ENCODE measurements around the gene SARNP.
"Not testable (repeated sequence)": the region's sequence is repeated elsewhere in the genome, so short reads cannot be mapped to it uniquely, and the experiment has no call there.

The SARNP gene

DNA sequence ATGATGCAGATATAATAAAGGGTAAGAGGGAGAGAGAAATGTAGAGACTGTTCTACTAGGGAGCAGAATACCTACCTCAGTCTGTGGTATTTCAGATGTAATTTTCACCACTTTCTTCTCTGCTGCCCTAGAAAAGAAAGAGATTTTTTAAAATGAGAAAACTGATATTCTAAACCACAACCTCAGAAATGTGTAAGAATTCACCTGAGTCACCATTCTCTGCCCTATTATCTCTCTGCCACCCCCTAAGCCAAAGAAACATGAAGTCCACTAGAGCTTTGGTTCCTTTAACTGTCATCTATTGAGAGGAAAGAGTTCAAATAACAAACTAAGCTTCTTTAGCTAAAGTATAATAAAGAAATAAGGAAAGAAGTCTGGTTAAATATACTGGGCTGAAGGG, 21.6 kb downstream of the SARNP start:
- no peak for DNase-seq (ENCODE audit: low read depth)

DNA sequence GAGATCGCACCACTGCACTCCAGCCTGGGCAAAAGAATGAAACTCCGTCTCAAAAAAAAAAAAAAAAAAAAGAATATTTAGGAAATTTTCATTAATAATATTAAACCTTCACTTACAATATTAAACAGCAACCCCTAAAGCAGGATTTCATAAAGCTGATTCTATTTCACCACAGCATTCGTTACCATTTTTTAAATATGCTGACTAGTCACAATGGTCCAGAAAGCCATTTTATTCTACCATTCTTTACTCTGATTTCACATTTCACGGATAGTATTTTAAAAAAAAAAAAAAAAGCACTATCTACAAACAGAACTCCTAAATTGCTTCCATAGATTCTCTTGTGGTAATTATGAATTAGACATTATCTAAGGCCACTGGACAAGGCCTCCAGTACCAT, 27.6 kb downstream of the SARNP start:
- DNase-seq (ENCODE audit: low read depth) = no peak

DNA sequence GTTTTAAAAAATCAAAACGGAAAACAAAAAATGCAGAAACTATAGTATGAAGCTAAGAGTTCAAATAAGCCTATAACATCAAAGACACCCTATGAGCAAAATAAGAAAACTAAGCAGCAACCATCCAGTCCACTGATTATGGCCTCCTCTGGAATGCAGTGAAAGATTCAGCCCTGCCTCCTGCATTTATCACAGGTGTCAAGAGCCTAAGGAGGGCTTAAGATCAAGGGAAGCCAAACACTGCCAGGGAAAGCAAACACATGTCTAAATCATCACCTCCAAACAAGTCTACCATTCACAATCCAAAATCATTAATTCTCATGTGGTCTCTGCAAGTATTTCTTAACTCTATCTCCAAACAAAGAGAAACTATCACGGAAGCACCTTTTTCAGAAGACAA, 28.4 kb downstream of the SARNP start:
- no peak for DNase-seq (ENCODE audit: low read depth)

DNA sequence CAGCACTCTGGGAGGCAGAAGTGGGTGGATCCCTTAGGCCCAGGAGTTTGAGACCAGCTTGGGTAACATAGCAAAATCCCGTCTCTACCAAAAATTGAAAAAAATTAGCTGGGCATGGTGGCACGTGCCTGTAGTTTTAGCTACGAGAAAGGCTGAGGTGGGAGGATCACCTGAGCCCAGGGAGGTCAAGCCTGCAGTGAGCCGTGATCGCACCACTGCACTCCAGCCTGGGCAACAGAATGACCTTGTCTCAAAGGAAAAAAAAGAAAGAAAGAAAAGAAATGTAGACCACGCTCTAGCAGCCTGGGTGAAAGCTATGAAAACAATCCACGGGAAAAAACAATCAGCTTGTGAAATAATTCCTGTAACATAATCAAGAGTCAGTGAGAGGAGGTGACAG, 29.0 kb downstream of the SARNP start:
- no peak for DNase-seq (ENCODE audit: low read depth)

DNA sequence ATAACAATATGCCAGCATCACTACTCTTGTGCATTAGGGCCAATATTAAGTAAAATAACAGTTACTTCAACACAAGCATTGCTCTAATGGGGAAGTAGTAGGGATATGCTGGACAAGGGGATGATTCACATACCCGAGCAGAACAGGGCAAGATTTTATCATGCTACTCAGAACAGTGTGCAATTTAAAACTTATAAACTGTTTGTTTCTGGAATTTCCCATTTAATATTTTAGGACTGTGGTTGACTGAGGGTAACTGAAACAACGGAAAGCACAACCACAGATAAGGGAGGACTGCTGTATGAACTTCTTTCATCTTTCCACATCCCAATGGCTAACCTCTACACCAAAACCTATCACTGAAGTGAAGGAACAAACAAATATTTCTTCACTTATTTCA, 36.8 kb downstream of the SARNP start:
- no peak for DNase-seq (ENCODE audit: low read depth)

DNA sequence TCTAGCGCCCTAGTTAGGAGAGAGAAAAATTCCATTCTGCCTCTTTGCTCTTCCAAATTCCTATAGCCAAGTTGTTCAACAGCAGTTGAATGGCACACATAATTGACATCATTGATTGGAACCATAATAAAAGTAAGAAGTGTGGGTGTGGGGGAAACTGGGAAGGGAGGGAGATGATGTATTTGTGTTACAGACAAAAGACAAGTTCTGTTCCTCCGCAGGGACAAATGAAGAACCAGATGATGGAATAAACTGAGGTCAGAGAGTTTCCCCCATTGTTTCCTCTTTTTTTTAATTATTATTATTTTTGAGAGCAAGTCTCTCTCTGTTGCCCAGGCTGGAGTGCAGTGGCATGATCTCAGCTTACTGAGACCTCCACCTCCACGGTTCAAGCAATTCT, 39.7 kb downstream of the SARNP start:
- no peak for DNase-seq (ENCODE audit: low read depth)

DNA sequence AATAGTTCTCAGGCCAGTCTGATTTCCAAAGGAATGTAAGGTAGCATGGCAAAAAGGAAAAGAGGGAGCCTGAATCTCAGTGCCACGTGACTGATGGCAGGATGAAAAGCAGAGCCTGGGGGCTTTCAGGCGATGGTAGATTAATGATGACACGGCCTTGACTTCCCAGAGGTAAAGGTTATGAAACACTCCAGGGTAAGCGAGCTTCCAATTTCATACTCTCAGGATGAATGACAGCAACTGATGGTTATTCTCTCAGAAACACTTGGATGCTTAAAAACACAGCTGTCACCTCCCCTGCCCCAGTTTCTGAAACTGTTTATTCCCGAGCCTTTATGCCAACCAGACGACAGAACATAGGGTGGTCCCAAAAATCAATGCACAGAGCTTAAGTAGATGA, 45.8 kb downstream of the SARNP start:
- DNase-seq (ENCODE audit: low read depth) = no peak

DNA sequence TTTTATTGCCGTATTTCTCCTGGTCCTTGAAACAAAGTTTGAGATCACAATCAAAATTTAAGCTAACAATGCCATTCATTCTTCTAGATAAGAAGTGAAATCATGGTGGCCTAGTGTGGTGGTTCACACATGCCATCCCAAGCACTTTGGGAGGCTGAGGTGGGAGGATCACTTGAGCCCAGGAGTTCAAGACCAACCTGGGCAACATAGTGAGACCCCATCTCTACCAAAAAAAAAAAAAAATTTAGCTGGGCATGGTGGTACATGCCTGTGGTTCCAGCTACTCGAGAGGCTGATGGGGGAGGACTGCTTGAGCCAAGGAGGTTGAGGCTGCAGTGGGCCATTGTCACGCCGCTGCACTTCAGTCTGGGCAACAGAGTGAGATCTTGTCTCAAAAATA, 50.4 kb downstream of the SARNP start:
- DNase-seq (ENCODE audit: low read depth) = no peak

DNA sequence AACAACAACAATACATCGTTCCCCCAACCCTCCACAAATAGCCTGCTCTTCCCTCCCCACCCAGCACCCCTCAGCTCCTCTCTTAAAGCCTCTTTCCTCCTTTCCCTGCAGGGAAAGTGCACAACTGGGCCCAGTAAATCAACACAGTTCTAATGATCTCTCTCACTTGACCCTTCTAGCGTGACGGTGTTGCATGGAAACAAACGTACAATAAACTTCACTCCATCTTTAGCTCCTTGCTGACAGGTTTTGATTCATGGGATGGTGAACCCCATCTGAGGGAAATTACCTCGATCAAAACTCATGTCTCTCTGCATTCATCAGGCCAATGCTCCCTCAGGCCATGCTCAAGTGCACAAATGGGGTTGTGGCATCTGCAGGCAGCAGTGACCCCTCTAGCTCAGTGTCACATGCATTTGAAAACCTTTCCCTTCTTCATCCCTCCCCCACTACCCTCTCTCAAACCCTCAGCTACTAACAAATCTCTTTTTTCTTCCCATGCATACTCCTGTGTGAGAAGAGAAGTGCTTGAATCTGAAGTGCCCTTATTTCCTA, 51.7 kb downstream of the SARNP start:
- no peak for DNase-seq (ENCODE audit: low read depth)

DNA sequence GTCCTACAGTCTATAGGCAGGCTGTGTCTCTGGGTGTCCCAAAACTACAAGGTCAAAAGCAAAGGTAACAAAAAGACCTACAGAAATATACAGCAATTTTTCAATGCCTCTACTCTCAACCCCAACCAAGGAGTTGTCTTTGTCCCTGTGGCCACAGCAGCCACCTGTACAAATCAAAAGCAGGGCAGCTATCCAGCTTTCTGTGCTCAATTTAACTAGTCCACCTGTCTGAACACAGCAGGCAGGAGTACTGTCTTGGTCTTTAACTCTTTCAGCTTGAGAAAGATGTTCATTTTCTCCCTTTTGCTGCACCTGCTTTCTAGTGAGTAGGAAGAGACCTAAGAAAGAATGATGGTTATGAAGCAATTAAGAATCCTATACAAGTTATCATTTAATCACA, 54.9 kb downstream of the SARNP start:
- no peak for DNase-seq (ENCODE audit: low read depth)

DNA sequence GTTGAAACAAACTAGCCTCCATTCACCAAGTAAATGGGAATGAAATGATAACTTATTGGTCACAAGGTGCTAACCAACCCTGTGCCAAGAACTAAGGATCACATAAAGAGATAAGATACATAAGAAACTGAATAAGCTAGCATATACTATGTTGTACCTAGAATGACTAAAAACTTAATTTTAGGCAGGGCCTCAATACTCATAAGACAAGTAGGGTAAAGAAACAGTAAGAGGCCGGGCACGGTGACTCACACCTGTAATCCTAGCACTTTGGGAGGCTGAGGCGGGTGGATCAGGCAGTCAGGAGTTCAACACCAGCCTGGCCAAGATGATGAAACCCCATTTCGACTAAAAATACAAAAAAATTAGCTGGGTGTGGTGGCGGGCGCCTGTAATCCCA, 56.9 kb downstream of the SARNP start:
- DNase-seq (ENCODE audit: low read depth) = no peak

DNA sequence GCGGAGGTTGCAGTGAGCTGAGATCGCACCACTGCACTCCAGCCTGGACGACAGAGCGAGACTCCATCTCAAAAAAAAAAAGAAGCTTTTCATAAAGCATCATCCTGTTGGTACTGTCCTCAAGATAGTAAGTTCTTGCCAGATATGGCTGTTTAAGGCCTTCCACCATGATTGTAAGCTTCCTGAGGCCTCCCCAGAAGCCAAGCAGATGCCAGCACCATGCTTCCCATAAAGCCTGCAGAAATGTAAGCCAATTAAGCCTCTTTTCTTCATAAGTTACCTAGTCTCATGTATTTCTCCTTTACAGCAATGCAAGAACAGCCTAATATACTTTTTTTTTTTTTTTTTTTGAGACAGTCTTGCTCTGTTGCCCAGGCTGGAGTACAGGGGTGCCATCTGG, 58.9 kb downstream of the SARNP start:
- DNase-seq (ENCODE audit: low read depth) = not testable (repeated sequence)

DNA sequence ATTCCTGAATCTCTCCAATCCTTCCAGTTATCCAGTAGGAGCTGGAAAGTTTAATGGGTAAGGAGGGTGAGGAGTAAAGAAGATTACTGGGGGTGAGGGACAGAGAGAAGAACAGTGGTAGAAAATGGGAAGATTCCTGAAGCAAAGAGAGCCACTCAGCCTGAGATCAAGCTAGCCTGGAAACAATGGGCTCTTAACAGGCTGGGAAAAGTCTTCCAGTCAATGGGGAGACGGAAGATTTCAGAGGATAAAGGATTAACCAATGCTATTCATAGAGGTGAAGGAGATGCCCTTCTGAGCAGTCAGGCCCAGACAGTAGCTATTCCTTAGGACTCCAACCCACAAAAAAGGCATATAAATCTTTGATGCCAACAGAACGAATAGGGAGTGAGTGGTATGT, 59.8 kb downstream of the SARNP start:
- no peak for DNase-seq (ENCODE audit: low read depth)

DNA sequence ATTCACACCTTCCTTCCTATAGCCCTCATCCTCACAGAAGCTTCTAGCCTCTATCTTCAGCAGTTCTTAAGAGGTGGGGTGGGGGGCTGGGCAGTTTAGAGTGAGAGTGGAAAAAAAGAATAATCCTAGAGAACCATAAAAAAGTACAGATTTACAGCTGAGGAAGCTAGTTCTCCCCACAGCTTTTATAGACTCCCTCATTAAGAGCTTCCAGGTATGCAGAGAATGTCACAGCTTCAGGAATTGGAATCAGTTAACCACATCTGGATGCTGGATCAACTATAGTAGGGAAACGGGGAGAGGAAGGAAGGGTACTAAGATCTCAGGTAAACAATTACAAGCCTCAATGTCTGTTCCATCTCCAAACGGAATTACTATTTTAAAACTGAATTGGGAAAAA, 62.3 kb downstream of the SARNP start:
- no peak for DNase-seq (ENCODE audit: low read depth)

DNA sequence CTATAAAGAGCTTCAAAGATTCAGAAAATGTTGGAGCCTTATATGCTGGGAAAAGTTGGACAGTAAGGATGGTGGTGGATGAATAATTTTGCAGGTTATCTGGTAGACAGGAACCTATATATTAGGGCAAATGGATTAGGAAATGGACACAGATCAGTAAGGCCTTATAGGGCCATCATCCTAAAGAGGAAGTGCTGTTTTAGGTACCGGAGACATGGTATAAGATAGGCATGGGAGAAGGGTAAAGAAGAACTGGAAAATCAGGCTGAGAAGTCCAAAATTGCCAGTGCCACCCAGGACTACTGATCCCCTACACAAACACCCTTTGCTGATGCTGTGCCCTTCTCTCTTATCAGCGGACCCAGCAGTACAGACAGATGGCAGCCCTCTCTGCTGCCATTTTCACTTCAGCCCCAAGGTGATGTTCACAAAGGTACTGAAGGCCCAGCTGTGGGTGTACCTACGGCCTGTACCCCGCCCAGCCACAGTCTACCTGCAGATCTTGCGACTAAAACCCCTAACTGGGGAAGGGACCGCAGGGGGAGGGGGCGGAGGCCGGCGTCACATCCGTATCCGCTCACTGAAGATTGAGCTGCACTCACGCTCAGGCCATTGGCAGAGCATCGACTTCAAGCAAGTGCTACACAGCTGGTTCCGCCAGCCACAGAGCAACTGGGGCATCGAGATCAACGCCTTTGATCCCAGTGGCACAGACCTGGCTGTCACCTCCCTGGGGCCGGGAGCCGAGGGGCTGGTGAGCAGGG, 69.1 kb downstream of the SARNP start:
- no peak for DNase-seq (ENCODE audit: low read depth)

DNA sequence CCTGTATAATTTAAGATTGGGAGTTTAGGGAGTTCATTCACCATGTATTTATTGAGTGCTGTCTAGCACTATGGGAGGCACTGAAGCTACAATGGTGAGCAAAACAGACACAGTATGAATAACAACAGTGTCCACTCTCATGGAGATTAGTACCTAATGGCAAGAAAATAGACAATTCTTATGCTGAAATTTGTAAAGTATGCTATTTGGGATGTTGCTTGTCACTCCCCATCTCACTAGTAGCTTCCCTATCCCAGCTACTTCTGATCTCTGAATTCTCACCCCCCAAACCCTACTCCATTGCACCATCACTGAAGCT, 70.7 kb downstream of the SARNP start:
- no peak for DNase-seq (ENCODE audit: low read depth)

DNA sequence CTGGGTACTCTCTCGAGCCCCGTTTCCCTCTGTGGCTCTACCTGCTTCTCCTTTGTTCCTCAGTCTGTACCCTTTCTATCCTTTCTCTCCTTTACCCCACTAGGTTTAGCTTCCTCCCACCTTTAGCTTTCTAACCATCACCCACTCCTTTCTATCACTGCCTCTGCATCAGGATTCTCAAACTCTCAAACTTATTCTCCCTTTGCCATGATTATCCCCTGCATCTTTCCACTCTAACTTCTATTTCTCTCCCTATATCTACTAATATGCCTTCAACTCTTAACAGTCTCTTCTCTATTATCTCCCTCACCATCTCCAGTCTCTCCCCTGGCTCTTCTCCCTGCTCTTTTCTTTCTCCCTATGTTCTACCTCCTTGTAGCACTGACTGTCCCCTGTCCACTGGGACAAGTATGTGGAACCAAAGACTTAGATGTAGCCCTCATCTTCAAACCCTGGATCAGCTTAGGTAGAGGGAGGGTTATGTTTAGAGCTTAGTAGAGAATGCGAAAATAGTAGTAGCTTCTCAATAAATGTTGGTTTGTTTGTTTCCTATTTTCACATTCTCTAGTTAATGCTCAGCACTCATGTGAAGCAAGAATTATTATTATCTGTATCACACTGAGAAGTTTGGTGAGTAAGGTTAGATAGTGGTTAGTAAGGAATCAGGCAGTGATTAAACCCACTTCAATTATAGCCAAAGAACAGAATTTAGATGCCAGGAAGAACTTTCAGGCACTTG, 71.2 kb downstream of the SARNP start:
- no peak for DNase-seq (ENCODE audit: low read depth)

DNA sequence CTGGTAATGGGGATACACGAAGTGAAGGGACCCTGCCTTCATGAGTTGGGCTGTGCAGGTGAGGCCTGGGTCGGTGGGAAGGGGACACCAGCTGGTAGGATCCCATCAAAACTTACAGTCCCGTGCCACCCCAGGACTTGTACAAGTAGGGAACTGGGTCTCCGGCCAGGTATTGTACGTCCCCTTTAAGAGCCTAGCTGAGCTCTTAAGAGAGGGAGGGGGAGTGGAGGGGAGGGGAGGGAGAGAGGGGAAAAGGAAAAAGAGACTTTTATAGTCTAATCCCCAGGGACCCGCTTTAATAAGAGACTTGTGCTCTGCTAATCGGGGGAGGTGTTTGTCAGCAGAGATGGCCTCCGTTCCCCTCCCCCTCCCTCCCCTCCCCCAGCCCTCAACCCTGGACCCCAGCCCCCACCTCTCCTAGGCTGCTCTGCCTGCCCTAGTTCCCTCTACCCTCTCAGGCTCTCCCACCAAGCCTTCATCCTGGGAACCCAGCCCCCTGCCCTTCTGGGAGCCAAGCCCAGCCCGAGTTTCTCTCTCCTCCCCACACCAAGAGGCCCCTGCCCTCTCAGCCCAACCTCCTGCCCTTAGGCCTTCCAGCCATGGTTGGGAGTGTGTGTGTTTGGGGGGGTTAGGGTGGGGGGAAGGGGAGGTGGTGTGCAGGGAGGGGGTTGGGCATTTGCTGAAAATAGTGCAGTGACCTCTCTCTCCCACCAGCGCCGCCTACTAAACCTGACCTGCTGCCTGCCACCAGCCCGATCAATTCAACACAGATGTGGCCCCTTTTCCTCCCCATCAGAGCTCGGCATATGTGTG, 72.0 kb downstream of the SARNP start:
- no peak for DNase-seq (ENCODE audit: low read depth)

DNA sequence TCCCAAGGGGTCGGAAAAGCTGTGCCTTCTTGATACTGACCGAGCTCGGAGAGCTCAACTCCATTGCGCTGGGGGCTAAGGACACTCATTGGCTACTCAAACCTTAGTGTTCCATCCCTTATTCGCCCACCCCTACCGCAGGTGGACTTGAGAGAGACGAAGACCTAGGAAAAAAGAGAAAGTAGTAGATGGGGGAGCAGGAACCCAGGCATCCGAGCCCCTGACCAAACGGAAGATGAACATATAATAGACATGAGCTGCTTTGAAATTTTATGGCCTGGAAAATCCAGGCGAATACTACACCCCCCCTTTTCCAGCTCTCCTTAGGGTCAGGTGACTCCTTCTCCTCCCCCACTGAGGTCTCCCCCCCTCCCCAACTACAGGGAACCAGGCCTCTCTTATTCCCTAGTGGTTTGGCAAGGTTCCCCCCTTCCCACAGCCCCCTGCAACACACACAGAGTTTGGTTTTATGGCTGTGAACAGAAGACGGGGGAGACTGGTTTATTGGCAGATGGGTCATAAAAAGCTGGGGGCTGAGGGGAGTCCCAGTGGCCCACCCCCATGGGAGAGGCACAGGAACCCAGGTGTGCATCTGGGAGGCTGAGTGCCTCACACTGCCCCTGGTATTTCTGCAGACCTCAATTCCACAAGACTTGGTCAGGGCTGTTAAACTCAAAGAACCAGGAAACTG, 73.0 kb downstream of the SARNP start:
- DNase-seq (ENCODE audit: low read depth) = no peak

DNA sequence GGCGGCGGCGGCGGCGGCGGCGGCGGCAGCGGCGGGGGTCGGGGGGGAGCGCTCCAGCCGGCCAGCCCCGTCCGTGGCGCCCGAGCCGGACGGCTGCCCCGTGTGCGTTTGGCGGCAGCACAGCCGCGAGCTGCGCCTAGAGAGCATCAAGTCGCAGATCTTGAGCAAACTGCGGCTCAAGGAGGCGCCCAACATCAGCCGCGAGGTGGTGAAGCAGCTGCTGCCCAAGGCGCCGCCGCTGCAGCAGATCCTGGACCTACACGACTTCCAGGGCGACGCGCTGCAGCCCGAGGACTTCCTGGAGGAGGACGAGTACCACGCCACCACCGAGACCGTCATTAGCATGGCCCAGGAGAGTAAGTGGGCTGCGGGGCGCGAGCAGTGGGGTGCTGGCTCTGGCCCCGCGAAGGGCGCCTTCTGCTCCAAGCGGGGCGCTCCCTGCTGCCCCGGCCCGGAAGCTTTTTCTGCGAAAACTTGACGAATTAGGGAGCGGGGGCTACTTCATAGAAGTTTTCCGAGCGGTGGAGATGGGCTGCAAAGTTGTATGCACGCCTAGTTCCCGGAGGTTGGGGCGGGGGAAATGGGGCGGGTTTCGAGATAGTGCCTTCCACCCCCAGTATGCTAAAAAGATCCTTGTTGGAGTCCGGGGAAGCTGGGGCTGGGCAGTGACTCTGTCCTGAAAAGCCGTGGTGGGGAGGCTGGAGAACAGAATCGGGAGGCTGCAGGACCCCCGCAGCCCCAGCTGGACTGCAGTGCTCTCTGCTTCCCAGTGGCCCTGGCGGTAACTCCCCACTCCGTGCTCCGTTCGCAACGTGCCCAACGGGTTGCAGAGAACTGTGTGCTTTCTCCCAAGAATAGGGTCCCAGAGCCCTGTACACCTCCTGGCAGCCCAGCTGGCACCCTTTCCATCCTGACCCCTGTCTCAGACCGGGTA, 73.9 kb downstream of the SARNP start:
- DNase-seq (ENCODE audit: low read depth) = no peak

Measured in activated T-helper 9 cell treated with anti-CD3 and anti-CD28 coated beads, Interleukin-2, amount 50 U/mL, for 16 hours (primary cell).